OCI-LY3 (cell line): ENCODE results near the gene CALHM2.
A peak's percentile ranks its signal among the peaks of the same experiment; 100 is the strongest.

Experiments used
- H2AFZ ChIP-seq: fragments of 200-600, 300-600 bp; shearing (Covaris generic); 2 replicates; pipeline ENCODE4 v1.6.0; 2014; ENCODE audit warnings: antibody characterized with exemption, low read depth, low read length
- H3K27ac ChIP-seq: fragments of 200-600, 300-600 bp; sonication (generic); 2 replicates; pipeline ENCODE4 v1.5.1; 2014; ENCODE audit warnings: mild to moderate bottlenecking, low read length, moderate library complexity, mixed read lengths
- H3K27me3 ChIP-seq: fragments of 200-600, 300-600 bp; sonication (generic); 2 replicates; pipeline ENCODE4 v1.6.1; 2014; ENCODE audit warnings: low read depth, low read length, mixed read lengths
- H3K36me3 ChIP-seq: fragments of 200-600, 300-600 bp; sonication (generic); replicated peaks from 2 replicates; pipeline ENCODE3; 2014; ENCODE audit warnings: low read depth, low read length, mixed read lengths
- H3K4me1 ChIP-seq: fragments of 300-600, 200-600 bp; sonication (generic); 2 replicates; pipeline ENCODE4 v1.6.1; 2014; ENCODE audit warnings: low read length, mixed read lengths
- H3K4me2 ChIP-seq: fragments of 200-600, 300-600 bp; sonication (generic); 2 replicates; pipeline ENCODE4 v1.6.1; 2014; ENCODE audit warnings: low read length, mixed read lengths
- H3K4me3 ChIP-seq: fragments of 300-600, 200-600 bp; sonication (generic); 2 replicates; pipeline ENCODE4 v1.5.1; 2014; ENCODE audit warnings: antibody characterized with exemption, mild to moderate bottlenecking, low read length, moderate library complexity
- H3K79me2 ChIP-seq: fragments of 300-600, 200-600 bp; shearing (Covaris generic); 2 replicates; pipeline ENCODE4 v1.6.1; 2014; ENCODE audit warnings: mild to moderate bottlenecking, low read length, mixed read lengths
- H3K9ac ChIP-seq: fragments of 300-600, 200-600 bp; shearing (Covaris generic); 2 replicates; pipeline ENCODE4 v1.6.0; 2014; ENCODE audit warnings: mild to moderate bottlenecking, low read length, moderate library complexity
- H3K9me3 ChIP-seq: fragments of 200-600, 300-600 bp; shearing (Covaris generic); 2 replicates; pipeline ENCODE4 v1.6.1; 2014; ENCODE audit warnings: low read length, mixed read lengths; ENCODE audit not compliant: insufficient read depth
- H4K20me1 ChIP-seq: fragments of 200-600, 300-600 bp; sonication (generic); 2 replicates; pipeline ENCODE4 v1.6.1; 2016; ENCODE audit warnings: low read length, mixed read lengths; ENCODE audit not compliant: insufficient read depth
- EZH2phosphoT487 ChIP-seq: fragments of 200-600 bp; shearing (Covaris generic); IDR thresholded peaks from 2 replicates; pipeline ENCODE4 v1.6.1; 2018; ENCODE audit warnings: antibody characterized with exemption, mixed run types, low read depth
- TF ChIP-seq, protein P1 (sequence below): fragments of 200-600, 300-600 bp; sonication (generic); IDR thresholded peaks from 2 replicates; pipeline ENCODE4 v1.5.1; 2014; ENCODE audit warnings: antibody characterized with exemption, low read length, low read depth

Gene CALHM2

GRCh38 chr10:103465411-103466179 is 13.4 kb upstream of the CALHM2 start:
- Histone ChIP-seq H4K20me1 (no peaks in the 10 kb centered on the region), H3K27ac (peak overlapping the region; percentile 52), H3K4me3 (0 out of 2 replicates have a peak overlapping the region, but pooled peaks have one; percentile 19), H3K27me3 (no peaks in the 10 kb centered on the region), H3K36me3 (no peaks in the 10 kb centered on the region), H3K79me2 (no peaks in the 10 kb centered on the region), H3K9me3 (no peaks in the 10 kb centered on the region), H2AFZ (no peak overlapping the region), H3K4me2 (peak overlapping the region; percentile 46), H3K4me1 (peaks cover 61% of the 10 kb centered on the region), H3K9ac (peak overlapping the region; percentile 43; the same call in 1 of the 2 replicates)
- TF ChIP-seq, protein P1, sequence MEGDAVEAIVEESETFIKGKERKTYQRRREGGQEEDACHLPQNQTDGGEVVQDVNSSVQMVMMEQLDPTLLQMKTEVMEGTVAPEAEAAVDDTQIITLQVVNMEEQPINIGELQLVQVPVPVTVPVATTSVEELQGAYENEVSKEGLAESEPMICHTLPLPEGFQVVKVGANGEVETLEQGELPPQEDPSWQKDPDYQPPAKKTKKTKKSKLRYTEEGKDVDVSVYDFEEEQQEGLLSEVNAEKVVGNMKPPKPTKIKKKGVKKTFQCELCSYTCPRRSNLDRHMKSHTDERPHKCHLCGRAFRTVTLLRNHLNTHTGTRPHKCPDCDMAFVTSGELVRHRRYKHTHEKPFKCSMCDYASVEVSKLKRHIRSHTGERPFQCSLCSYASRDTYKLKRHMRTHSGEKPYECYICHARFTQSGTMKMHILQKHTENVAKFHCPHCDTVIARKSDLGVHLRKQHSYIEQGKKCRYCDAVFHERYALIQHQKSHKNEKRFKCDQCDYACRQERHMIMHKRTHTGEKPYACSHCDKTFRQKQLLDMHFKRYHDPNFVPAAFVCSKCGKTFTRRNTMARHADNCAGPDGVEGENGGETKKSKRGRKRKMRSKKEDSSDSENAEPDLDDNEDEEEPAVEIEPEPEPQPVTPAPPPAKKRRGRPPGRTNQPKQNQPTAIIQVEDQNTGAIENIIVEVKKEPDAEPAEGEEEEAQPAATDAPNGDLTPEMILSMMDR, result no peak
- no peak for TF ChIP-seq EZH2phosphoT487

DNA sequence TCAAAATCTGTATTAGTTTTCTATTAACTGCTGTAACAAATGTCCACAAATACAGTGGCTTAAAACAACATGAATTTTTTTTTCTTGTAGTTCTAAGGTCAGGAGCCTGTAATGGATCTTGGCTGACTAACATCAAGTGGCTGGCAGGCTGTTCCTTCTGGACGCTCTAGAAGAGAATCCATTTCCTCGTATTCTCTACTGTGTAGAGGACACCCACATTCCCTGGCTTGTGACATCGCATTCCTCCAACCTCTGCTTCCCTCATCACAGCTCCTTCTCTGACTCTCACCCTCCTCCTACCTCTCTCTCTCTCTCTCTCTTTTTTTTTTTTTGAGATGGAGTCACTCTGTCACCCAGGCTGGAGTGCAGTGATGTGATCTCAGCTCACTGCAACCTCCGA is 11.3 kb upstream of the CALHM2 start:
- Histone ChIP-seq H3K4me3 (no peak overlapping the region), H3K9ac (no peak overlapping the region), H3K9me3 (no peaks in the 10 kb centered on the region), H3K4me1 (peaks cover 43% of the 10 kb centered on the region), H3K36me3 (no peaks in the 10 kb centered on the region), H3K79me2 (no peaks in the 10 kb centered on the region), H4K20me1 (no peaks in the 10 kb centered on the region), H3K27ac (no peak overlapping the region), H2AFZ (no peak overlapping the region), H3K27me3 (no peaks in the 10 kb centered on the region), H3K4me2 (no peak overlapping the region)
- TF ChIP-seq, protein P1, result no peak
- TF ChIP-seq EZH2phosphoT487, result no peak

DNA sequence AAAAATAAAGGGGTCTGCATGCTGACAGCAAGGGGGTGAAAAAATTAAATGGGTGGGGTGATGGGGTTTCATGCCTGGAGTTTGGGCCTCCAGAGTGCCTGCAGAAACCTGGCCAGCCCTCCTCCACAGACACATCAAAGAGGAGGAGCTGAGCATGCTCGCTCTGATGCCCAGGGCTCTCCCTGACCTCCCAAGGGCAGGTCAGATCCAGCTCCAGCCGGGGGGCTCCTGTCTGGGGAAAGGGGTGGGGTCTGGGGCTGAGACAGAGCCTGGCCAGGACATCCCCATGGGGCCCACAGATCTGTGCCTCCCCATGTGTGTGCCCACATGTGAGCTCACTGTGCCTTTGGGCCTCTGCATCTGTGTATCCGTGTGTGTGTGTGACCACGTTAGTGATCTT is 7.4 kb upstream of the CALHM2 start:
- Histone ChIP-seq H3K79me2 (no peaks in the 10 kb centered on the region), H3K9ac (no peak overlapping the region), H3K27ac (no peak overlapping the region), H3K9me3 (no peaks in the 10 kb centered on the region), H3K4me3 (no peak overlapping the region), H3K4me1 (peaks cover 7% of the 10 kb centered on the region), H4K20me1 (no peaks in the 10 kb centered on the region), H3K4me2 (no peak overlapping the region), H2AFZ (no peak overlapping the region), H3K36me3 (no peaks in the 10 kb centered on the region), H3K27me3 (no peaks in the 10 kb centered on the region)
- TF ChIP-seq, protein P1, result no peak
- no peak for TF ChIP-seq EZH2phosphoT487

DNA sequence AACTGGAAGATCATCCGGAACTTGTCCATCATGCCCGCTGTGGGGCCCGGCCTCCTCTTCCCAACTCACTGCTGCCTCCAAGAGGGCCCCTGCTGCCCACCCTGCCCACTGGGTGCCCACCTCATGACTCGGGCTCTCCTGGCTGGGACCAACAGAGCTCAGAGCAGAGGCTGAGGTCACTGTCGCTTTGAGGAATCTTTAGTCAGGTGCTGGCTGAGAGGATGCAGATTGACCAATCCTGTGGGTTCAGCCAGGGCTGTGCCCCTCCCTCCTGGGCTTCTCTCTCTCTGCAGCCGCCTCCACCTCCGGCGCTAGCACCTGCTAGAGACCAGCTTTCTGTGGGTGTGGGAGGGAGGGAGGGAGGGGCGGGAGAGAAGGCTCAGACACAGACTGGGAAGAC is 6.5 kb upstream of the CALHM2 start, which contains the start of gene CALHM1:
TSS of gene CALHM1 (minus strand) at position 181 of the 400 bp plus-strand sequence. CDS start at position 32, 149 bp downstream.
- Histone ChIP-seq H3K27me3 (no peaks in the 10 kb centered on the region), H3K9me3 (no peaks in the 10 kb centered on the region), H4K20me1 (no peaks in the 10 kb centered on the region), H2AFZ (no peak within 1 kb of the TSS), H3K9ac (no peak within 1 kb of the TSS), H3K4me2 (no peak within 1 kb of the TSS), H3K79me2 (no peaks in the 10 kb centered on the region), H3K4me3 (no peak within 1 kb of the TSS), H3K27ac (no peak within 1 kb of the TSS), H3K4me1 (no peaks in the 10 kb centered on the region), H3K36me3 (no peaks in the 10 kb centered on the region)
- TF ChIP-seq, protein P1, result no peak
- no peak for TF ChIP-seq EZH2phosphoT487
